Activated T-helper 1 cell treated with anti-CD3 and anti-CD28 coated beads, Interleukin-2, amount 50 U/mL, for 16 hours (primary cell): Measurements from ENCODE around the gene TBC1D19.

Experiments used
- DNase-seq, 2 donors: peaks; one replicate each; pipeline ENCODE4 v3.0.0-alpha.2; 2020; ENCODE audit warnings: low read depth in 1 of 2, low spot score in 1 of 2

Gene TBC1D19

DNA sequence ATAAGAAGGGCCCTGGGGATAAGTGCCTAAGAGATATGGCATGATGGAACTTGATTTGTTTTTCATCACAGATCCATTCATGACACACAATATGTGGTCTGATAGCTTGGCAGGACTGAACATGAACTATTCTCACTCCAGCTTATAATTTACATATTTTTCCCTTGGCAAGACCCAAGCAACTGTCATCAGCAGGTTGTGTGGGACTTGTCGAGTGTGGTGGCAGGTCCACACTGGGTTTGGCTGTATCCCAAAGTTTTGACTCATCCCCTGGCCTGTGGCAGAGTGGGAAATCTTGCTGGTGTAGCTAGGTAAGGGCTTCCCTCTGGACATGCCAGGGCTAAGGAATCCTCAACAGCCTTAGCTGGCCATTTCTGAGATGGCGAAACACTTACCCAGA, 195.8 kb downstream of the TBC1D19 start:
- DNase-seq = no peak

- no peak for DNase-seq
Measured at GRCh38 chr4:26780539-26780938, 196.7 kb downstream of the TBC1D19 start.

DNA sequence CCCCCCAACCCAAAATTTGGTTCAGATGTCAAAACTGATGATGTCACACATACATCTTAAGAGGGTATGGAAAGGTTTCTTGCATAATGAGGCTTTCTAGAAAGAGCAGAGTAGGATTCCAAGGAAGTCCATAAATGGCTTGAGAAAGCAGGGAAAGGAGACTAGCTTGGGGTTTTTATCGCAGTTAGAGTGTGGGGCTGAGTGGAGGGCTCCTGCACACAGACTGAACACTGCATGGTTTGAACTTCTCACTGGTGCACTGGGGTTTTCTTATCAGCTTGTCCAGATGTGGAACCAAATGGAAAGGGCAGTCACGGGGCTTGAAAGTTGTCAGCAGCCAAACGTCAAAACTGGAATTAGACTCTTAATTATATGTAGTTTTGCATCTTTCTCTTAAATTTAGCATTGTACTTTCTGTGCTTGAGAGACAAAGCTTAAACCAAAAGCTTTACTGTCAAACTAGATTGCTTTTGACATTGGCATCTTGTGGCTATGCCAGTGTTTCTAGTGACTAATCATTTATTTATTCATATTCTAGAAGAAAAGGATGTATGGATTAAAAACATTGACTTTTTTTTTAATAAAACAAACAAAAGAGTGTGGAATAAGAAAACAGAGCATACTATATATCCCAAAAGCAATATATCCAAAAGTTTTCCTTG, 198.4 kb downstream of the TBC1D19 start:
- DNase-seq = no peak

DNA sequence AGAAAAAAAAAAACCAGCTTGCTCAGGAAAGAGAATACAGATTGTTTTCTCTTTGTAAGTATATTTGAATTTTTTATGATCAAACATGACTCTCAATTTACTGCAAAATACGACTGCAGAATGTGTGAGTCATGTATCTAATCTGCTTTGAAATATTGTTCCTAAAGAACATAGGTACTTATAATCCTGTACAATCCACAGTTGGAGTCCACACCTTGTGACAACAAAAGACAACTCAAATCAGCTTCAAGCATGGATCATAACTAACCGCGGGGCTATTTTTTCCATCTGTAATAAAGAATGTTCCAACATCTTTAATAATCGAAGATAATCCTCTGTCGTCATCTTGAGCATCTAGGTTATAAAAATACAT, 198.9 kb downstream of the TBC1D19 start:
- DNase-seq = no peak

DNA sequence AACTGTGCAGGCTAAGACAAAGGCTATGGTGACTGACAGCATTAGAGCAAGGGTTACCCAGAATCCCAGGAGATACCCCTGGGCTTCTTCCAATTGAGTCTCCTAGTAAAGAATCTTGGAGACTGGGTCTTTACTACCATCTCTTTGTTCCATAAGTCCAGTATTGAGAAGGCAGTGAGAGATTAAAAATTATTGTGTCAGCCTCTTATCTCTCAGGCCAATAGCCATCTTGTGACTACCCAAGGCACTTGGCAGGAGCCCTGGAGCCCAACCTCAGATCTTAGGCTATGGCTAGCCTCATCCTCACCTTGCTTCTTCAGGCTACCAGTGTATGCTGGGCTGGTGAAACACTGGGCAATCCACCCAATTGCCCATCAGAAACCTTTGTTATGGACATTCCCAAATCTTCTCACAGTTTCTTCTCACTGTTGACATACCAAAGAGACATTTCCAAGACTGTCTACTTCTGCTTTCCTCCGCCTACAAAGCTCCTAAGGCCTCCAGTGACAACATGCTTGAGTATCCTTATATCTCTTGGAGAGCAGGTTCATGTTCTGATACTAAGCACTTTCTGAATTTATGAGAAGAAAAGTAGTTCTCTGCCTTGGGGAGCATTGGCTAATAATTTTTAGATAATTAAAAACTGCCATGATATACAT, 200.5 kb downstream of the TBC1D19 start:
- no peak for DNase-seq

DNA sequence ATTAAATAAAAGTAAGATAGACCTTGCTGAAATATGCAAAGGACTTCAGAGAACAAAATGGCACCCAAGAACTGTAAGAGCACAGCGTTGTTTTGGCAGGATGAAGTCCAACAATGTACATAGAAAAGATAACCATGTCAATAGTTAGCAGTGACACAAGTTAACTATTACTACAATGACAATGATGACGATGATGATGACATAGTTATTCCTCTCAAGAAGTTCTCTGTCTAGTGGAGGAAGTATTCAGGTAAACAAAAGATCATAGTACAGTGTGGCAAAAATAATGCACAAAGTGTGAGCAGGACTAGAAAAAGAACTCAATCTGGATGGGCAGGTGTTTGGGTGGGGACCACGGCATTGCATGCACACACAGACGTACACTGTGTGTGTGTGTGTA, 201.4 kb downstream of the TBC1D19 start:
- no peak for DNase-seq

DNA sequence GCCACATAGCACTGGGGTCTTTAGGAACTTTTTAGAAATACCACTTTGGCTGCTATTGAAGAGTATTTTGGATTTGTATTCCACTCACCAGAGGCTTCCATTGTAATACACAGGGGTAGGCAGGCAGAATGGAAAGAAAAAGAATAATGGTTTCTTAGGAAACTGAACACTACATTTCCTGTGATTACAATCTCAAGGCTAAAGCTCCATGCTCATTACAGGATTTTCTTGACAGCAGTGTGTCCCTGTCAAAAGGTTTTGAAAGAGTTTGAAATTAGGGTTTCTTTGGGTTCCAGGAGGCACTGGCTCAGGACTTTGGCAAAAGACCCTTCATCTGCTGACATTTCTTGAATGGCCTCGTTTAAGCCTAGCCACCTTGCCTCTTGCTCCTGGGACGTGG, 201.9 kb downstream of the TBC1D19 start:
- no peak for DNase-seq

DNA sequence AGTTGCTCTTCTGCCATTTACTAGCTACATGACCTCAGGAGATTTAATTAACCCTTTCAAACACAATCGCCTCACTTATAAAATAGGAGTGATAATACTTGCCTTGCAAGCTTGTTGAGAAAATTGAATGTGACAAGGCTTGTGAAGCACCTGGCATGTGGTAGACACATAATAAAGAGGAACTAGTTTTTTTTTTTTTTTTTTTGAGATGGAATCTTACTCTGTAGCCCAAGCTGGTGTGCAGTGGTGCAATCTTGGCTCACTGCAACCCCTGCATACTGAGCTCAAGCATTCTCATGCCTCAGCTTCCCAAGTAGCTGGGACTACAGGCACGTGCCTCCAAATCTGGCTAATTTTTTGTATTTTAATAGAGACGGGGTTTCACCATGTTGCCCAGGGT, 203.0 kb downstream of the TBC1D19 start:
- DNase-seq = no peak

DNA sequence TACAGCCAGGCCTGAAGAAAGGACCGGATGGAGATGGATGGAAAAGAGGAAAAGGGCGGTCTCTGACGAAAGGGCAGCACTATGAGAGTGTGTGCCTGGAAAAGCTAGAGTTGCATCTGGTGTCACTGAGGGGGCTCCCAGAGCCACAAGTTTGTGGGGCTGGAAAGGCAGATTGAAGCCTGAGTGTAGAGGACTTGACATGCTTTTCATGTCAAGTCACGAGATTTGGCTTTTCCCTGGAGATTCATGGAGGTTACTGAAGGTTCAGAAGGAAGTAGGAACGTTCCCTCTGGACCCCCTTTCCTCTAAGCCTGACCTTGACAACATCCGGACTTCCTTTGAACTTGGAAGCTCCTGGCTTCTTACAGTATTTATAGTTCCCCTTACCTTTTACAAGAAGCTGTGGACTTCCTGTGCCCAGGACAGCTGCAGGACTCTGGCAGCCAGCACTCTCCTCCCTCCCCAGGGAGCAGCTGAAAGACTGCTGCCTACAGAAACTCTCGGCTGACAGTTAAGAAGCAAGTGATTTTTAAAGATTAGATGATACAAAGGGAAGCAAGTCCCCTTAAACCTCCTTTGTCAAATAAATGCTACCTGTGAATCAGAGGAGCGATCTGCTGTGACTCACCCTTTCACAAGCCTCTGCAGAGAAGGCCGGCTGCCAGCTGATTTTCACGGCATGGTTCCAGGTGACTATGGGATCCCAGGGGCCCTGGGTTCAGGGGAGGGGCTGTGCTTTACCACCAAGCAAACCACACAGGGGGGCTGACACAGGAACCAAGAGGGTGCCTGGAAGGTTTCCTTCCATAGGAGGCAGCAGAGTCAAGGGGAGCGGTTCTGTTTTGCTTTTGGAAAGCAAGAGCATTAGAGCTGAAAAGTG, 203.8 kb downstream of the TBC1D19 start:
- DNase-seq = no peak

GRCh38 chr4:26788341-26788733, 204.5 kb downstream of the TBC1D19 start:
- no peak for DNase-seq

DNA sequence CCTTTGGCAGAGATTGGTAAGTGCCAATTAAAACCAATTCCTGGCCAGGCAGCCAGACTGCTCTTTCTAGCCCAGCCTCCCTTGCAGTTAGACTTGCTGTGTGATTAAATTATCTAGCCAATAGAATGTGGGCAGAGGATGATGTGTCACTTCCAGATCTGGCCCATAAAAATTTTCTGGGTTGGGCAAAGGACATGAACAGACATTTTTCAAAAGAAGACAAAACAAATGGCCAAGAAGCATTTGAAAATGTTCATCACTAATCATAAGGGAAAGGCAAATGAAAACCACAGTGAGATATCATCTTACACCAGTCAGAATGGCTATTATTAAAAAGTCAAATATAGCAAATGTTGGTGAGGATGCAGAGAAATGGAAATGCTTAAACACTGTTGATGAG, 205.3 kb downstream of the TBC1D19 start:
- DNase-seq = no peak

GRCh38 chr4:26791346-26791745, 207.5 kb downstream of the TBC1D19 start:
- no peak for DNase-seq

GRCh38 chr4:26792639-26793038, 208.8 kb downstream of the TBC1D19 start:
- DNase-seq = no peak

DNA sequence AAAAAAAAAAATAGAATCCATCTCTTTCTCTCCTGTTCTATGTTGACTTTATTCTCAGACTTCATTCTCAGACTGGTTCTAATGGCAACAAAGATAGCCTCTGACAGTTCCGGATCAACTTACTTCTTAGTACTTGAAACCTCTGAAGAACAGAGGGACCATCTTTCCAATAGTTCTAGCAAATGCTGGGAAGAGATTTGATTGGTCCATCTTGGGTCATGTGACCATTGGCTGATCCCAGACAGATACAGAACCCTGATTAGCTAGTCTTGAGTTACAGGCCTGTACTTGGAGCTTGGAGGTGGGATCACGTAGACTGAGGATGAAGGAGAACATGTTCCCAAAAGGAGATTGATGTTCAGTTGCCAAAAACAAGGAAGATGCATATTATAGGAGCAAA, 209.9 kb downstream of the TBC1D19 start:
- DNase-seq = no peak

GRCh38 chr4:26796081-26796480, 212.2 kb downstream of the TBC1D19 start:
- DNase-seq = no peak

GRCh38 chr4:26802790-26803189, 218.9 kb downstream of the TBC1D19 start:
- DNase-seq = no peak

- no peak for DNase-seq
Measured at GRCh38 chr4:26803211-26803861, 219.5 kb downstream of the TBC1D19 start.

DNA sequence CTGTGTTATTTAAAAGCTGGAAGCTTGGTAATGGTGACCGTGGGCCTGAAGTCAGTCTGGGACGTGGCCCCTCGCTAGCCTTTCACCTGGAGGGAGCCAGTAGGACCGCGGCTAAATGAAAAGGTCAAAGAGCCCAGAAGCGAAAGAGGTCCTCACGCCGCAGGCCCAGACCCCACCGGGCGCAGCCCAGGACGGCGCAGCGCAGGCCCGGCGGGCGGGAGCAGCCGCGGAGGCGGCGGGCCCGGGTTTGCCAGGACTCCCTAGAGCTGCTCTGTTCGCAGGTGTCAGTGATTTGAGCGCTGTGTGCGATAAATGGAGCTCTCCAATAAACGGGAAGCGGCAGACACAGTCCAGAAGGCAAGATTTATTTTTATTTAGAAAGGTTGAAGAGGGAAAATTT, 220.6 kb downstream of the TBC1D19 start:
- DNase-seq = no peak

DNA sequence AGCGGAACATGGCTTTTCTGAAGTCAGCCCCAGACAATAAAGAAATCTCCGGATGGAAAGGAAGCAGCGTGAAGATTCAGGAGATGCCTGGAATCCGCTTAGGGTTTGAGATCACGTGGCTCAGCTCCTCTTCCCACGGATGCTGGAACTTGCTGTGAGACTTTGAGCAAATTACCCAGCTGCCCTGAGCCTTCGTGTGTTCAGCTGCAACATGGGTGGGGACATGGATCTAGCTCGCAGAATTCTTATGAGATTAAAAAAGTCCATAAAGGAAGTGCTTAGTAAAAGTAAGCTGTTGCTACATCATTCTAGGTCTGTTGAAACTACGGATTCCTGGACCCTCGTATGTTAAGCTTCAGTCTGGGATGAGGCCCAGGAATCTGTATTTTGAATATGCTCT, 221.0 kb downstream of the TBC1D19 start:
- DNase-seq = no peak
